Left kidney (tissue), 1 donor: ENCODE data around the gene NBPF15. TPM values are rescaled to one million over a fixed set of nuclear protein-coding genes. Genes with fewer than 3 reads are reported as not detected.

Experiments used
- polyA plus RNA-seq: library from polyadenylated mRNA; unstranded; fragments of 120-200 nt; gene quantifications from one replicate; pipeline ENCODE4 v1.2.1, GENCODE V29; 2013; ENCODE audit not compliant: insufficient read length

The NBPF15 gene
- polyA plus RNA-seq, 1 donor, result 103 TPM

Other genes starting within 250 kb of the NBPF15 start
- gene PPIAL4E, start 88.0 kb downstream of the NBPF15 start, polyA plus RNA-seq, result 1.3 TPM
- not detected for gene PPIAL4F, start 131.2 kb upstream of the NBPF15 start, polyA plus RNA-seq